ENCODE data around the gene C1orf216.

C1orf216 gene

GRCh38 chr1:35668506-35668905, 50.2 kb downstream of the C1orf216 start:
- H3K27me3 ChIP-seq (ENCODE audit: control insufficient read depth in 1 of 2, insufficient read depth in 2 of 2, low read length in 2 of 2): no peaks in the 10 kb centered on the region
- no peak overlapping the region for H3K27ac ChIP-seq (ENCODE audit: low read depth, low read length)
- no peaks in the 10 kb centered on the region for H3K9me3 ChIP-seq (ENCODE audit: low read length)

GRCh38 chr1:35666916-35667315, 51.8 kb downstream of the C1orf216 start:
- Histone ChIP-seq H3K9ac (ENCODE audit: low read length) (no peak overlapping the region), H3K36me3 (ENCODE audit: insufficient read depth, low read length) (no peaks in the 10 kb centered on the region), H3K4me1 (ENCODE audit: insufficient read depth, low read length) (no peaks in the 10 kb centered on the region), H3K9me3 (ENCODE audit: low read length) (no peaks in the 10 kb centered on the region), H3K27ac (ENCODE audit: low read depth, low read length) (no peak overlapping the region), H3K4me3 (ENCODE audit: low read depth in 1 of 2, low read length in 2 of 2) (no peak overlapping the region), H3K27me3 (ENCODE audit: control insufficient read depth in 1 of 2, insufficient read depth in 2 of 2, low read length in 2 of 2) (no peaks in the 10 kb centered on the region)

More at GRCh38 chr1:35668506-35668905, 50.2 kb downstream of the C1orf216 start:
- H3K4me3 ChIP-seq (ENCODE audit: low read depth in 1 of 2, low read length in 2 of 2): no peak overlapping the region
- no peaks in the 10 kb centered on the region for H3K36me3 ChIP-seq (ENCODE audit: insufficient read depth, low read length)
- no peaks in the 10 kb centered on the region for H3K4me1 ChIP-seq (ENCODE audit: insufficient read depth, low read length)
- H3K9ac ChIP-seq (ENCODE audit: low read length): no peak overlapping the region

- no peaks in the 10 kb centered on the region for H3K36me3 ChIP-seq (ENCODE audit: insufficient read depth, low read length)
Observed at GRCh38 chr1:35666216-35666615, 52.5 kb downstream of the C1orf216 start.

More at GRCh38 chr1:35666216-35666615, 52.5 kb downstream of the C1orf216 start:
- no peaks in the 10 kb centered on the region for H3K4me1 ChIP-seq (ENCODE audit: insufficient read depth, low read length)
- no peak overlapping the region for H3K4me3 ChIP-seq (ENCODE audit: low read depth in 1 of 2, low read length in 2 of 2)
- H3K27ac ChIP-seq (ENCODE audit: low read depth, low read length): no peak overlapping the region
- H3K9ac ChIP-seq (ENCODE audit: low read length): no peak overlapping the region
- no peaks in the 10 kb centered on the region for H3K9me3 ChIP-seq (ENCODE audit: low read length)
- no peaks in the 10 kb centered on the region for H3K27me3 ChIP-seq (ENCODE audit: control insufficient read depth in 1 of 2, insufficient read depth in 2 of 2, low read length in 2 of 2)
